Stomach (tissue), 9 donors: ENCODE results near the gene STK32C. TPM values are rescaled to one million over a fixed set of nuclear protein-coding genes. Genes with fewer than 3 reads are reported as not detected.

Experiments
- DNase-seq, 2 donors: peaks; one replicate each; pipeline versions ENCODE4 v3.0.0 to v3.0.0-alpha.2; 2013 to 2019
- H3K27ac ChIP-seq, 5 donors: fragments of 200-600 bp in 4 of 5; sonication (generic) in 4 of 5; one replicate each; pipeline ENCODE4 v1.5.1; 2013 to 2019; ENCODE audit warnings: mild to moderate bottlenecking in 1 of 5, moderate library complexity in 1 of 5
- H3K27me3 ChIP-seq, 3 donors: fragments of 200-600 bp; sonication (generic); one replicate each; pipeline ENCODE4 v1.5.1; 2017 to 2019; ENCODE audit warnings: mixed run types in 1 of 3
- H3K36me3 ChIP-seq, 4 donors: fragments of 200-600 bp; sonication (generic); 1 replicate in 3 of 4; 2 replicates in 1 of 4; pipeline ENCODE4 v1.5.1; 2016 to 2019
- H3K4me1 ChIP-seq, 4 donors: fragments of 200-600 bp; sonication (generic); one replicate each; pipeline ENCODE4 v1.5.1; 2016 to 2019
- H3K4me3 ChIP-seq, 4 donors: fragments of 200-600 bp; sonication (generic) in 3 of 4; one replicate each; pipeline ENCODE4 v1.5.1; 2016 to 2019; ENCODE audit warnings: mild to moderate bottlenecking in 1 of 4
- H3K9me3 ChIP-seq, 4 donors: fragments of 200-600 bp; sonication (generic); one replicate each; pipeline ENCODE4 v1.5.1; 2016 to 2019
- EP300 ChIP-seq: sonication (generic); formaldehyde crosslinking; IDR thresholded peaks from one replicate; pipeline ENCODE4 v1.6.1; 2017; ENCODE audit warnings: antibody characterized with exemption
- POLR2A ChIP-seq, 4 donors: fragments of 450-650 bp; IDR thresholded peaks; one replicate each; pipeline ENCODE4 v1.6.1; 2016; ENCODE audit warnings: antibody characterized with exemption in 4 of 4, control low read depth in 2 of 4, mild to moderate bottlenecking in 1 of 4, moderate library complexity in 1 of 4
- POLR2AphosphoS5 ChIP-seq, 3 donors: sonication (generic); formaldehyde crosslinking; IDR thresholded peaks; one replicate each; pipeline ENCODE4 v1.6.1; 2016; ENCODE audit warnings: antibody characterized with exemption in 3 of 3
- WGBS, 5 donors: extraction: QIAGEN DNeasy Blood & Tissue Kit in 3 of 5; methylation state at CpG; one replicate each; pipeline versions ENCODE4 v1.1.5 to v1.1.7; 2013 to 2018; 5-methylcytosine and 5-hydroxymethylcytosine counted together
- intact Hi-C: fragments of 100-400 bp; cut with DNase I; formaldehyde crosslinking; loops from one replicate; pipeline ENCODE4 v1.15.1; 2023; ENCODE audit warnings: low total_unique reads
- polyA plus RNA-seq, 3 donors: library from polyadenylated mRNA; stranded (reverse); fragments of 200-250 nt; gene quantifications; one replicate each; pipeline ENCODE4 v1.2.3, GENCODE V29; 2013
- total RNA-seq, 5 donors: library from RNA; depleted of rRNA; stranded (reverse); fragments of >200 nt; gene quantifications; one replicate each; pipeline versions ENCODE4 v1.1.0 to v1.2.3, GENCODE V29; 2014 to 2016
- TF ChIP-seq, protein P1 (sequence below), 7 experiments: fragments of 450-650 bp in 4 of 7; fragments of 200-600 bp in 3 of 7; sonication (generic) in 3 of 7; IDR thresholded peaks; one replicate each; pipeline ENCODE4 v1.5.1; 2016 to 2019; ENCODE audit warnings: antibody characterized with exemption in 7 of 7, control low read depth in 2 of 7, mild to moderate bottlenecking in 1 of 7
- donor health status: healthy with polysubstance abuse.
- donor health status: Bipolar disorder and iron deficiency.
- donor health status: healthy.

STK32C gene
- total and polyA plus RNA-seq, 8 donors = 1.6 to 71.0 (median 7.9) TPM; not detected in 1

GRCh38 chr10:132256866-132257265 is 50.9 kb downstream of the STK32C start:
- 58 to 84% (median 70%) methylated on average over 4 to 5 of the region's 5 CpGs for WGBS, 5 donors
- no peak for DNase-seq
- Histone ChIP-seq H3K4me3 (no peak overlapping the region), H3K27me3 (no peaks in the 10 kb centered on the region), H3K36me3 (no peaks in the 10 kb centered on the region), H3K4me1 (no peaks in the 10 kb centered on the region), H3K27ac (no peak overlapping the region), H3K9me3 (no peaks in the 10 kb centered on the region)
- TF ChIP-seq, protein P1, sequence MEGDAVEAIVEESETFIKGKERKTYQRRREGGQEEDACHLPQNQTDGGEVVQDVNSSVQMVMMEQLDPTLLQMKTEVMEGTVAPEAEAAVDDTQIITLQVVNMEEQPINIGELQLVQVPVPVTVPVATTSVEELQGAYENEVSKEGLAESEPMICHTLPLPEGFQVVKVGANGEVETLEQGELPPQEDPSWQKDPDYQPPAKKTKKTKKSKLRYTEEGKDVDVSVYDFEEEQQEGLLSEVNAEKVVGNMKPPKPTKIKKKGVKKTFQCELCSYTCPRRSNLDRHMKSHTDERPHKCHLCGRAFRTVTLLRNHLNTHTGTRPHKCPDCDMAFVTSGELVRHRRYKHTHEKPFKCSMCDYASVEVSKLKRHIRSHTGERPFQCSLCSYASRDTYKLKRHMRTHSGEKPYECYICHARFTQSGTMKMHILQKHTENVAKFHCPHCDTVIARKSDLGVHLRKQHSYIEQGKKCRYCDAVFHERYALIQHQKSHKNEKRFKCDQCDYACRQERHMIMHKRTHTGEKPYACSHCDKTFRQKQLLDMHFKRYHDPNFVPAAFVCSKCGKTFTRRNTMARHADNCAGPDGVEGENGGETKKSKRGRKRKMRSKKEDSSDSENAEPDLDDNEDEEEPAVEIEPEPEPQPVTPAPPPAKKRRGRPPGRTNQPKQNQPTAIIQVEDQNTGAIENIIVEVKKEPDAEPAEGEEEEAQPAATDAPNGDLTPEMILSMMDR (IDR thresholded peaks at IDR 0.05) = no peak
- TF ChIP-seq EP300 = no peak
- no peak for TF ChIP-seq POLR2A (IDR thresholded peaks at IDR 0.05)
- TF ChIP-seq POLR2AphosphoS5 (IDR thresholded peaks at IDR 0.05) = no peak
- intact Hi-C loops = no loop called here

GRCh38 chr10:132255489-132256344 is 52.0 kb downstream of the STK32C start:
- 81 to 92% (median 81%) methylated on average over 17 to 23 of the region's 23 CpGs for WGBS, 5 donors
- Histone ChIP-seq H3K4me3 (no peak overlapping the region), H3K36me3 (no peaks in the 10 kb centered on the region), H3K27ac (no peak overlapping the region), H3K27me3 (peaks cover 0 to 1% (median 0%) of the 10 kb centered on the region in 3 donors), H3K9me3 (no peaks in the 10 kb centered on the region), H3K4me1 (no peaks in the 10 kb centered on the region)
- TF ChIP-seq, protein P1 (IDR thresholded peaks at IDR 0.05) = no peak
- TF ChIP-seq POLR2AphosphoS5 (IDR thresholded peaks at IDR 0.05) = no peak
- TF ChIP-seq POLR2A (IDR thresholded peaks at IDR 0.05) = no peak
- TF ChIP-seq EP300 = no peak
- no peak for DNase-seq
- intact Hi-C loops = no loop called here

DNA sequence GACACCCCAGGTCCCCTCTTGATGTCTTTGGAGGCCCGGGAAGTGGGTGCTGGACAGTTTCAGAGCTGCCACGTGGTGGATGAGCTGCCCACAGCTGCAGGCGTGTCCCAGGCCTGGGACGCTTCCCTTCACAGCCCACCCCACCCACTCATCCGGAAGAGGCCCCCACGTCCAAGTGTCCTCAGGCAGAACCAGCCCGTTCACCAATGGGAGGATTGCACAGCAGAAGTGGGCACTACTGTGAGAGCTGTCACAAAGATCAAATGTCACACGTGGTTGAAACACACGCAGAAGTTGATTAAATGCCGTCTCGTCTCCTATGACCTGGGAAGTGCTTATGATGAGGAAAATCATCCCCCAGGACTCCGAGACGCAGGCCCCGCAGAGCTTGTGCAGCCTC is 52.9 kb downstream of the STK32C start:
- 64 to 79% (median 77%) methylated on average over 10 to 14 of the region's 14 CpGs for whole genome bisulfite sequencing, 5 donors
- intact Hi-C loops = no loop called here
- no peak for DNase-seq
- H3K4me1 ChIP-seq = peaks cover 0 to 2% (median 0%) of the 10 kb centered on the region in 4 donors
- H3K36me3 ChIP-seq = no peaks in the 10 kb centered on the region
- peaks cover 0 to 5% (median 0%) of the 10 kb centered on the region in 3 donors for H3K27me3 ChIP-seq
- H3K9me3 ChIP-seq = no peaks in the 10 kb centered on the region
- no peak overlapping the region for H3K27ac ChIP-seq
- TF ChIP-seq, protein P1 (IDR thresholded peaks at IDR 0.05) = no peak
- TF ChIP-seq POLR2AphosphoS5 (IDR thresholded peaks at IDR 0.05) (no peak), POLR2A (IDR thresholded peaks at IDR 0.05) (no peak), EP300 (no peak)
- H3K4me3 ChIP-seq = no peak overlapping the region

GRCh38 chr10:132253092-132253687 is 54.6 kb downstream of the STK32C start:
- intact Hi-C loops = no loop called here
- no peak for DNase-seq

More at GRCh38 chr10:132253092-132253687, 54.6 kb downstream of the STK32C start:
- 48 to 63% (median 53%) methylated on average over 18 to 19 of the region's 19 CpGs for WGBS, 5 donors
- Histone ChIP-seq H3K4me3 (no peak overlapping the region), H3K9me3 (no peaks in the 10 kb centered on the region), H3K36me3 (no peaks in the 10 kb centered on the region), H3K4me1 (peaks cover 4 to 14% (median 8%) of the 10 kb centered on the region in 4 donors), H3K27ac (no peak overlapping the region), H3K27me3 (peaks cover 0 to 11% (median 0%) of the 10 kb centered on the region in 3 donors)
- TF ChIP-seq, protein P1 (IDR thresholded peaks at IDR 0.05) = no peak
- TF ChIP-seq POLR2A (IDR thresholded peaks at IDR 0.05) = no peak
- TF ChIP-seq POLR2AphosphoS5 (IDR thresholded peaks at IDR 0.05) = no peak
- no peak for TF ChIP-seq EP300
